ENCODE results near the gene LINC01488.

LINC01488 gene

GRCh38 chr11:69483691-69484426, 2.4 kb downstream of the LINC01488 start:
- no peak overlapping the region for H2BK5ac ChIP-seq (ENCODE audit: low read depth, low read length, poor library complexity, severe bottlenecking)
- no peak overlapping the region for H2BK12ac ChIP-seq (ENCODE audit: low read length in 2 of 2)
- WGBS = 86% methylated on average over 25 of the region's 25 CpGs

GRCh38 chr11:69484427-69485259, 3.2 kb downstream of the LINC01488 start:
- DNase-seq = no peak
- Histone ChIP-seq H3K27ac (ENCODE audit: low read length, poor library complexity, severe bottlenecking) (no peak overlapping the region), H3K9ac (ENCODE audit: low read length) (no peak overlapping the region), H2BK5ac (ENCODE audit: low read depth, low read length, poor library complexity, severe bottlenecking) (no peak overlapping the region), H3K36me3 (ENCODE audit: control insufficient read depth in 1 of 2, insufficient read depth in 2 of 2, low read depth in 1 of 2, low read length in 2 of 2) (no peaks in the 10 kb centered on the region), H2AK5ac (ENCODE audit: low read length, severe bottlenecking) (no peak overlapping the region), H2BK15ac (ENCODE audit: low read depth, poor library complexity, severe bottlenecking) (no peak overlapping the region), H4K8ac (ENCODE audit: low read length) (no peak overlapping the region), H3K4me1 (ENCODE audit: control insufficient read depth, insufficient read depth, low read depth, low read length) (peaks cover 2% of the 10 kb centered on the region), H3K14ac (ENCODE audit: low read length in 2 of 2) (peak overlapping the region in 1 of 2 experiments; percentile 48), H2BK12ac (ENCODE audit: low read length in 2 of 2) (no peak overlapping the region), H4K91ac (ENCODE audit: low read length) (no peak overlapping the region), H3K79me1 (replicated peaks; ENCODE audit: low read length, poor library complexity, severe bottlenecking) (no peaks in the 10 kb centered on the region), H3K4ac (ENCODE audit: low read depth in 1 of 2, low read length in 2 of 2) (no peak overlapping the region), H3K9me3 (ENCODE audit: control insufficient read depth, low read length) (no peaks in the 10 kb centered on the region), H3K23ac (ENCODE audit: low read length in 2 of 2) (no peak overlapping the region), H3K27me3 (ENCODE audit: control insufficient read depth in 1 of 2, insufficient read depth in 1 of 2, low read length in 2 of 2) (peaks cover 3 to 13% of the 10 kb centered on the region in 2 experiments), H2AFZ (ENCODE audit: low read depth, low read length) (no peak overlapping the region), H2BK120ac (ENCODE audit: low read depth, low read length) (no peak overlapping the region), H3K4me3 (ENCODE audit: insufficient read depth in 1 of 2, low read depth in 1 of 2, low read length in 2 of 2) (no peak overlapping the region), H3K4me2 (ENCODE audit: low read length, poor library complexity, severe bottlenecking) (no peak overlapping the region), H3K18ac (ENCODE audit: low read depth in 1 of 2, low read length in 2 of 2) (no peak overlapping the region)
- 93% methylated on average over 13 of the region's 13 CpGs for WGBS

More at GRCh38 chr11:69483691-69484426, 2.4 kb downstream of the LINC01488 start:
- Histone ChIP-seq H4K91ac (ENCODE audit: low read length) (peak overlapping the region; percentile 5), H3K18ac (ENCODE audit: low read depth in 1 of 2, low read length in 2 of 2) (no peak overlapping the region), H3K14ac (ENCODE audit: low read length in 2 of 2) (no peak overlapping the region), H3K79me1 (replicated peaks; ENCODE audit: low read length, poor library complexity, severe bottlenecking) (no peaks in the 10 kb centered on the region), H3K4me2 (ENCODE audit: low read length, poor library complexity, severe bottlenecking) (no peak overlapping the region), H3K4ac (ENCODE audit: low read depth in 1 of 2, low read length in 2 of 2) (no peak overlapping the region), H3K4me1 (ENCODE audit: control insufficient read depth, insufficient read depth, low read depth, low read length) (peaks cover 2% of the 10 kb centered on the region), H3K4me3 (ENCODE audit: insufficient read depth in 1 of 2, low read depth in 1 of 2, low read length in 2 of 2) (no peak overlapping the region), H3K9ac (ENCODE audit: low read length) (no peak overlapping the region), H2BK15ac (ENCODE audit: low read depth, poor library complexity, severe bottlenecking) (no peak overlapping the region), H2BK120ac (ENCODE audit: low read depth, low read length) (no peak overlapping the region), H3K9me3 (ENCODE audit: control insufficient read depth, low read length) (no peaks in the 10 kb centered on the region), H3K36me3 (ENCODE audit: control insufficient read depth in 1 of 2, insufficient read depth in 2 of 2, low read depth in 1 of 2, low read length in 2 of 2) (no peaks in the 10 kb centered on the region), H3K23ac (ENCODE audit: low read length in 2 of 2) (no peak overlapping the region), H4K8ac (ENCODE audit: low read length) (no peak overlapping the region), H2AK5ac (ENCODE audit: low read length, severe bottlenecking) (no peak overlapping the region), H3K27ac (ENCODE audit: low read length, poor library complexity, severe bottlenecking) (no peak overlapping the region), H2AFZ (ENCODE audit: low read depth, low read length) (no peak overlapping the region), H3K27me3 (ENCODE audit: control insufficient read depth in 1 of 2, insufficient read depth in 1 of 2, low read length in 2 of 2) (peaks cover 3 to 16% of the 10 kb centered on the region in 2 experiments)
- no peak for DNase-seq

- H3K18ac ChIP-seq (ENCODE audit: low read depth in 1 of 2, low read length in 2 of 2) = peak overlapping the region in 1 of 2 experiments; percentile 37
- no peak overlapping the region for H3K4me2 ChIP-seq (ENCODE audit: low read length, poor library complexity, severe bottlenecking)
- H3K36me3 ChIP-seq (ENCODE audit: control insufficient read depth in 1 of 2, insufficient read depth in 2 of 2, low read depth in 1 of 2, low read length in 2 of 2) = no peaks in the 10 kb centered on the region
- no peak for DNase-seq
- no peak overlapping the region for H2AK5ac ChIP-seq (ENCODE audit: low read length, severe bottlenecking)
- no peak overlapping the region for H2BK12ac ChIP-seq (ENCODE audit: low read length in 2 of 2)
- no peak overlapping the region for H2AFZ ChIP-seq (ENCODE audit: low read depth, low read length)
- H3K27me3 ChIP-seq (ENCODE audit: control insufficient read depth in 1 of 2, insufficient read depth in 1 of 2, low read length in 2 of 2) = peaks cover 3 to 13% of the 10 kb centered on the region in 2 experiments
- H3K27ac ChIP-seq (ENCODE audit: low read length, poor library complexity, severe bottlenecking) = no peak overlapping the region
- no peak overlapping the region for H3K4me3 ChIP-seq (ENCODE audit: insufficient read depth in 1 of 2, low read depth in 1 of 2, low read length in 2 of 2)
- H2BK120ac ChIP-seq (ENCODE audit: low read depth, low read length) = no peak overlapping the region
- H2BK15ac ChIP-seq (ENCODE audit: low read depth, poor library complexity, severe bottlenecking) = peak overlapping the region; percentile 15
- H3K23ac ChIP-seq (ENCODE audit: low read length in 2 of 2) = no peak overlapping the region
- H3K9me3 ChIP-seq (ENCODE audit: control insufficient read depth, low read length) = no peaks in the 10 kb centered on the region
- no peak overlapping the region for H3K4ac ChIP-seq (ENCODE audit: low read depth in 1 of 2, low read length in 2 of 2)
- WGBS = 89% methylated on average over 11 of the region's 11 CpGs
- H4K8ac ChIP-seq (ENCODE audit: low read length) = no peak overlapping the region
- H2BK5ac ChIP-seq (ENCODE audit: low read depth, low read length, poor library complexity, severe bottlenecking) = no peak overlapping the region
- no peak overlapping the region for H4K91ac ChIP-seq (ENCODE audit: low read length)
- no peaks in the 10 kb centered on the region for H3K79me1 ChIP-seq (replicated peaks; ENCODE audit: low read length, poor library complexity, severe bottlenecking)
- no peak overlapping the region for H3K14ac ChIP-seq (ENCODE audit: low read length in 2 of 2)
- no peak overlapping the region for H3K9ac ChIP-seq (ENCODE audit: low read length)
- H3K4me1 ChIP-seq (ENCODE audit: control insufficient read depth, insufficient read depth, low read depth, low read length) = no peaks in the 10 kb centered on the region
These were observed 4.0 kb downstream of the LINC01488 start for GRCh38 chr11:69485337-69486041.
